H1 (cell line): ENCODE data around the gene CLEC19A. TPM values are rescaled to one million over a fixed set of nuclear protein-coding genes. Genes with fewer than 3 reads are reported as not detected.

Experiments
- CTCF ChIA-PET: fragments of 300-600 bp; sonication (Branson Sonifier 250); formaldehyde crosslinking; loops from one replicate; lab custom pipeline; 2021; ENCODE audit not compliant: partially characterized antibody; lab: Charles Lee
- POLR2A ChIA-PET: fragments of 300-600 bp; sonication (Branson Sonifier 250); formaldehyde crosslinking; loops from one replicate; lab custom pipeline; 2021; ENCODE audit warnings: inconsistent platforms; ENCODE audit not compliant: partially characterized antibody; lab: Charles Lee
- DNase-seq, 2 experiments: peaks; one replicate each; pipeline versions ENCODE4 v3.0.0 to v3.0.0-alpha.2; 2010 to 2022; ENCODE audit warnings: low spot score in 2 of 2, low read depth in 1 of 2, mixed read lengths in 1 of 2
- FAIRE-seq: peaks from 2 replicates; lab custom pipeline; 2011; peaks lifted over from hg19 to GRCh38; lab: Jason Lieb, UNC
- H2AFZ ChIP-seq: 2 replicates; pipeline ENCODE4 v1.8.1; 2012; ENCODE audit warnings: low read length, inconsistent platforms
- H2AK5ac ChIP-seq: 2 replicates; pipeline ENCODE4 v1.6.1; 2013; ENCODE audit warnings: low read depth, low read length
- H2BK120ac ChIP-seq: replicated peaks from 2 replicates; pipeline ENCODE3; 2013; ENCODE audit warnings: low read depth, low read length, inconsistent platforms
- H2BK12ac ChIP-seq: 2 replicates; pipeline ENCODE4 v1.6.1; 2013; ENCODE audit warnings: low read depth, low read length
- H2BK15ac ChIP-seq: 2 replicates; pipeline ENCODE4 v1.6.1; 2013; ENCODE audit warnings: low read length
- H2BK20ac ChIP-seq: 2 replicates; pipeline ENCODE4 v1.6.1; 2013; ENCODE audit warnings: low read length
- H2BK5ac ChIP-seq: 2 replicates; pipeline ENCODE4 v1.6.1; 2013; ENCODE audit warnings: low read depth, low read length
- H3K14ac ChIP-seq: 2 replicates; pipeline ENCODE4 v1.6.1; 2013; ENCODE audit warnings: inconsistent platforms; ENCODE audit not compliant: insufficient read length
- H3K18ac ChIP-seq: 2 replicates; pipeline ENCODE4 v1.6.1; 2013; ENCODE audit warnings: low read length; ENCODE audit errors: extremely low read depth
- H3K23ac ChIP-seq: 2 replicates; pipeline ENCODE4 v1.6.1; 2013; ENCODE audit warnings: inconsistent platforms; ENCODE audit not compliant: insufficient read length
- H3K23me2 ChIP-seq: 2 replicates; pipeline ENCODE4 v1.6.1; 2013; ENCODE audit warnings: low read depth, low read length
- H3K27ac ChIP-seq: 2 replicates; pipeline ENCODE4 v1.6.1; 2011; ENCODE audit warnings: low read depth, low read length, inconsistent platforms
- H3K27me3 ChIP-seq, 4 experiments: replicated peaks in 1 of 4; 1 replicate in 1 of 4; 2 replicates in 3 of 4; pipeline versions ENCODE4 v1.6.1 to v1.8.1; 2011 to 2013; ENCODE audit warnings: low read length in 3 of 4, mild to moderate bottlenecking in 3 of 4, inconsistent platforms in 2 of 4, mixed read lengths in 2 of 4, moderate library complexity in 1 of 4; ENCODE audit not compliant: control insufficient read depth in 3 of 4, insufficient read depth in 3 of 4; ENCODE audit errors: extremely low read depth in 1 of 4
- H3K36me3 ChIP-seq, 4 experiments: 2 replicates each; pipeline versions ENCODE4 v1.6.1 to v1.8.1; 2011 to 2013; ENCODE audit warnings: mild to moderate bottlenecking in 4 of 4, low read length in 3 of 4, moderate library complexity in 2 of 4, control low read depth in 1 of 4, inconsistent platforms in 1 of 4; ENCODE audit not compliant: insufficient read depth in 4 of 4, control insufficient read depth in 2 of 4
- H3K4ac ChIP-seq: replicated peaks from 2 replicates; pipeline ENCODE3; 2013; ENCODE audit warnings: low read length, low read depth, mixed read lengths, inconsistent platforms; ENCODE audit not compliant: insufficient read length
- H3K4me1 ChIP-seq, 4 experiments: replicated peaks in 1 of 4; 1 replicate in 1 of 4; 2 replicates in 3 of 4; pipeline versions ENCODE4 v1.6.1 to v1.8.1; 2011 to 2013; ENCODE audit warnings: low read length in 3 of 4, inconsistent platforms in 2 of 4, mixed read lengths in 1 of 4; ENCODE audit not compliant: insufficient read depth in 4 of 4, control insufficient read depth in 3 of 4
- H3K4me2 ChIP-seq, 2 experiments: 2 replicates each; pipeline versions ENCODE4 v1.6.1 to v1.8.1; 2011 to 2013; ENCODE audit warnings: low read depth in 2 of 2, low read length in 2 of 2, control low read depth in 1 of 2, inconsistent platforms in 1 of 2, mild to moderate bottlenecking in 1 of 2; ENCODE audit not compliant: insufficient read depth in 1 of 2
- H3K4me3 ChIP-seq, 4 experiments: fragments of 200-600, 300-600 bp in 1 of 4; sonication (generic), shearing (Covaris generic), sonication (Bioruptor Twin) in 1 of 4; 2 replicates each; pipeline versions ENCODE4 v1.5.1 to v1.8.1; 2011 to 2016; ENCODE audit warnings: low read length in 4 of 4, low read depth in 3 of 4, control low read depth in 2 of 4, inconsistent platforms in 2 of 4, mild to moderate bottlenecking in 2 of 4, mixed read lengths in 1 of 4, moderate library complexity in 1 of 4; ENCODE audit not compliant: insufficient read depth in 2 of 4; ENCODE audit errors: extremely low read depth in 1 of 4
- H3K56ac ChIP-seq: replicated peaks from 2 replicates; pipeline ENCODE3; 2013; ENCODE audit warnings: low read depth, mild to moderate bottlenecking, mixed read lengths, low read length, inconsistent platforms; ENCODE audit not compliant: insufficient read length
- H3K79me1 ChIP-seq: 2 replicates; pipeline ENCODE4 v1.6.1; 2013; ENCODE audit warnings: low read depth, low read length, control low read depth
- H3K79me2 ChIP-seq, 2 experiments: 2 replicates each; pipeline versions ENCODE4 v1.6.1 to v1.8.1; 2012 to 2013; ENCODE audit warnings: low read length in 2 of 2, mild to moderate bottlenecking in 2 of 2, inconsistent platforms in 1 of 2; ENCODE audit not compliant: insufficient read depth in 2 of 2, control insufficient read depth in 1 of 2
- H3K9ac ChIP-seq, 4 experiments: replicated peaks in 1 of 4; 1 replicate in 1 of 4; 2 replicates in 3 of 4; pipeline versions ENCODE4 v1.6.1 to v1.8.1; 2011 to 2013; ENCODE audit warnings: low read depth in 3 of 4, low read length in 3 of 4, control low read depth in 2 of 4, mild to moderate bottlenecking in 2 of 4, moderate library complexity in 2 of 4, inconsistent platforms in 1 of 4; ENCODE audit errors: extremely low read depth in 1 of 4
- H3K9me3 ChIP-seq, 2 experiments: 2 replicates each; pipeline versions ENCODE4 v1.6.1 to v1.8.1; 2012 to 2013; ENCODE audit warnings: mild to moderate bottlenecking in 2 of 2, moderate library complexity in 2 of 2, control low read depth in 1 of 2, inconsistent platforms in 1 of 2, low read depth in 1 of 2, low read length in 1 of 2, mixed read lengths in 1 of 2; ENCODE audit not compliant: insufficient read depth in 2 of 2
- H4K20me1 ChIP-seq, 2 experiments: replicated peaks in 1 of 2; 2 replicates each; pipeline versions ENCODE3 to v1.8.1; 2011 to 2013; ENCODE audit warnings: inconsistent platforms in 2 of 2, low read length in 2 of 2, mild to moderate bottlenecking in 1 of 2; ENCODE audit not compliant: insufficient read depth in 2 of 2, control insufficient read depth in 1 of 2
- H4K5ac ChIP-seq: 2 replicates; pipeline ENCODE4 v1.6.1; 2013; ENCODE audit warnings: low read length, low read depth, mixed read lengths, inconsistent platforms; ENCODE audit not compliant: insufficient read length
- H4K8ac ChIP-seq: 2 replicates; pipeline ENCODE4 v1.8.0; 2013; ENCODE audit warnings: mild to moderate bottlenecking, moderate library complexity, low read length, inconsistent platforms; ENCODE audit not compliant: insufficient read depth; ENCODE audit errors: extremely low read depth
- H4K91ac ChIP-seq: replicated peaks from 2 replicates; pipeline ENCODE3; 2013; ENCODE audit warnings: low read length, mixed read lengths, inconsistent platforms; ENCODE audit not compliant: insufficient read length
- GABPA ChIP-seq: IDR thresholded peaks from 2 replicates; pipeline ENCODE4 v1.6.1; 2011; ENCODE audit warnings: mild to moderate bottlenecking, low read length, moderate library complexity, borderline replicate concordance; ENCODE audit not compliant: insufficient read depth
- RAD21 ChIP-seq, 2 experiments: IDR thresholded peaks in 1 of 2; conservative IDR thresholded peaks in 1 of 2; 2 replicates each; pipeline ENCODE4 v1.6.1; 2011; ENCODE audit warnings: low read depth in 2 of 2, low read length in 2 of 2, improper control_type of control experiment in 1 of 2, inconsistent platforms in 1 of 2, mild to moderate bottlenecking in 1 of 2, moderate library complexity in 1 of 2
- WGBS, 2 experiments: shearing (Covaris generic) in 1 of 2; methylation state at CpG; one replicate each; pipeline versions ENCODE4 v1.1.6 to v1.1.7; 2013 to 2015; ENCODE audit warnings: low lambda C conversion rate in 2 of 2, mixed read lengths in 2 of 2, inconsistent platforms in 1 of 2, low coverage in 1 of 2, missing lambda C conversion rate in 1 of 2; ENCODE audit not compliant: insufficient replicate concordance in 2 of 2, insufficient coverage in 1 of 2, insufficient read length in 1 of 2; ENCODE audit errors: extremely low coverage in 1 of 2, missing lambda C conversion rate in 1 of 2; 5-methylcytosine and 5-hydroxymethylcytosine counted together
- polyA plus RNA-seq, 7 experiments: library from polyadenylated mRNA; depleted of rRNA in 3 of 7; stranded (reverse) in 5 of 7; unstranded in 2 of 7; fragments of >200 nt in 5 of 7; fragments of 200-250 nt in 2 of 7; gene quantifications; 1 replicate in 5 of 7; 2 replicates in 1 of 7; 4 replicates in 1 of 7; pipeline versions ENCODE4 v1.2.1 to v1.2.3, GENCODE V29; 2011 to 2013; ENCODE audit warnings: missing spikeins in 2 of 7, mixed read lengths in 2 of 7
- total RNA-seq: library from RNA; stranded (reverse); fragmentation: NEBNext Ultra II Directional; extraction: Animal tissue kit (Norgen Biotek cat#: 25700); gene quantifications from 2 replicates; pipeline ENCODE4 v1.2.1, GENCODE V29; 2021

Gene CLEC19A
- total and polyA plus RNA-seq, 2 of the 8 experiments (the other 6 are each of a cell fraction or from before 2014, with no cell fraction given): 0.35 to 0.88 TPM

DNA sequence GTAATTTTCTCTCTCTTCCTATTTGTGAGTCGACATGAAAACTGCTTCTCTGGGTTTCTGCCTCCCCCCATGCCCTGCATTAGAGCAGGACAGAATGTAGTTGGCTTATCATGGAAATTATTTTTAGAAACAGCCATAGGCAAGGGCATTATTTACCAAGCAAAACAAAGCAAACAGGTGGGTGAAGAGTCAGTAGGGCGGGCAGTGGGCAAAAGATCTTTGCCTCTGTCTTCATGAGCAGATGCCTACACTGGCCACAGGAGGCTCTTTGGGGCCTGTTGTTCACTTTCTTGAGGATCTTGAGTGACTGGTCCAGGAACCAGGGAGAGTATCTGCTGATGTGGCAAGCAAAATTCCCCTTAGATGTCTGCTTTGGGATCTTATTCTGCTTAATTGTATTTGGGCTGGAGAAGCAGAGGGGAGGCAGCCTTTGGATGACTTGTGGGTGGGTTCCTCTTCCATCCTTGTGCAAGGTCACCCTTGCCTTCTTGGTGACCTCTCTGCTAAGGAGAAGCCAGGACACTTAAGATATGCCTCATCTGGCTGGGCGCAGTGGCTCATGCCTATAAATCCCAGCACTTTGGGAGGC lies 42.5 kb upstream of the CLEC19A start:
- no peaks in the 10 kb centered on the region for H3K79me2 ChIP-seq
- no peaks in the 10 kb centered on the region for H3K36me3 ChIP-seq
- POLR2A ChIA-PET: no interaction called here
- no peak overlapping the region for H4K8ac ChIP-seq
- no peak overlapping the region for H3K9ac ChIP-seq
- H2BK12ac ChIP-seq: no peak overlapping the region
- H3K23ac ChIP-seq: no peak overlapping the region
- H3K4me2 ChIP-seq: no peak overlapping the region
- no peak for FAIRE-seq
- no peaks in the 10 kb centered on the region for H3K23me2 ChIP-seq
- H3K27ac ChIP-seq: no peak overlapping the region
- no peak overlapping the region for H2BK15ac ChIP-seq
- 89% methylated on average over 3 of the region's 3 CpGs; no CpG with 5 or more reads in 1 of the 2 experiments for WGBS, 2 experiments
- no peaks in the 10 kb centered on the region for H3K79me1 ChIP-seq
- no peaks in the 10 kb centered on the region for H3K9me3 ChIP-seq
- no peak overlapping the region for H2AFZ ChIP-seq
- H3K4me3 ChIP-seq: no peak overlapping the region
- H4K20me1 ChIP-seq: no peaks in the 10 kb centered on the region
- H3K4me1 ChIP-seq: no peaks in the 10 kb centered on the region
- no peak overlapping the region for H3K18ac ChIP-seq
- TF ChIP-seq GABPA (no peak), RAD21 (IDR thresholded peaks at IDR 0.05 in 1 of 2, conservative IDR thresholded peaks at IDR 0.05 in 1 of 2; ENCODE audit: low read depth in 2 of 2, low read length in 2 of 2) (peak in 1 of 2 experiments; percentile 25; a peak in 1 of 4 replicates)
- H3K4ac ChIP-seq: no peak overlapping the region
- H3K27me3 ChIP-seq: no peaks in the 10 kb centered on the region
- no peak overlapping the region for H3K56ac ChIP-seq
- no peak overlapping the region for H3K14ac ChIP-seq
- DNase-seq: no peak
- no peak overlapping the region for H4K5ac ChIP-seq
- no peak overlapping the region; the same call in 1 of the 2 replicates for H2BK5ac ChIP-seq
- no peak overlapping the region for H2AK5ac ChIP-seq
- H4K91ac ChIP-seq: no peak overlapping the region
- no peak overlapping the region for H2BK120ac ChIP-seq
- CTCF ChIA-PET: interaction anchor here (1.3 kb wide), 2 partner anchors 19 to 164 kb away, joined by 3 to 5 read pairs; no protein-coding TSS in a partner anchor
- H2BK20ac ChIP-seq: no peak overlapping the region
